H9 (cell line): ENCODE measurements around the gene KIF26A. TPM values are rescaled to one million over a fixed set of nuclear protein-coding genes. Genes with fewer than 3 reads are reported as not detected.

ENCODE experiments used
- DNase-seq: peaks from one replicate; pipeline ENCODE4 v3.0.0-alpha.2; 2017
- H2AFZ ChIP-seq: one replicate; pipeline ENCODE4 v1.6.1; 2013; ENCODE audit warnings: mild to moderate bottlenecking, low read length, control low read depth, moderate library complexity
- H2AK5ac ChIP-seq: 2 replicates; pipeline ENCODE4 v1.6.1; 2013; ENCODE audit warnings: low read length, control low read depth, mixed read lengths; ENCODE audit not compliant: insufficient read length
- H2BK120ac ChIP-seq: one replicate; pipeline ENCODE4 v1.6.1; 2013; ENCODE audit warnings: low read depth, mild to moderate bottlenecking, low read length, control low read depth, inconsistent platforms; ENCODE audit not compliant: poor library complexity, severe bottlenecking
- H2BK12ac ChIP-seq: 2 replicates; pipeline ENCODE4 v1.6.1; 2013; ENCODE audit warnings: low read length, control low read depth, mixed read lengths, low read depth; ENCODE audit not compliant: insufficient read length
- H2BK15ac ChIP-seq: 2 replicates; pipeline ENCODE4 v1.6.1; 2013; ENCODE audit warnings: low read depth, low read length, control low read depth
- H2BK20ac ChIP-seq: one replicate; pipeline ENCODE4 v1.6.1; 2013; ENCODE audit warnings: low read depth, mild to moderate bottlenecking, low read length, control low read depth, inconsistent platforms; ENCODE audit not compliant: poor library complexity, severe bottlenecking
- H2BK5ac ChIP-seq: 2 replicates; pipeline ENCODE4 v1.6.1; 2013; ENCODE audit warnings: low read length, control low read depth, mixed read lengths; ENCODE audit not compliant: insufficient read length
- H3K14ac ChIP-seq: 2 replicates; pipeline ENCODE4 v1.6.1; 2013; ENCODE audit warnings: low read length, control low read depth; ENCODE audit not compliant: insufficient read depth
- H3K18ac ChIP-seq: 2 replicates; pipeline ENCODE4 v1.6.1; 2013; ENCODE audit warnings: low read depth, mild to moderate bottlenecking, mixed read lengths, low read length, control low read depth; ENCODE audit not compliant: insufficient read length
- H3K23ac ChIP-seq: 2 replicates; pipeline ENCODE4 v1.6.1; 2013; ENCODE audit warnings: low read length, control low read depth, mixed read lengths, low read depth; ENCODE audit not compliant: insufficient read length
- H3K23me2 ChIP-seq: 2 replicates; pipeline ENCODE4 v1.6.1; 2013; ENCODE audit warnings: low read depth, mild to moderate bottlenecking, mixed read lengths, low read length, control low read depth; ENCODE audit not compliant: insufficient read length, poor library complexity, severe bottlenecking
- H3K27ac ChIP-seq: 2 replicates; pipeline ENCODE4 v1.5.1; 2013; ENCODE audit warnings: low read length, control low read depth, mixed read lengths, low read depth; ENCODE audit not compliant: insufficient read length
- H3K27me3 ChIP-seq: 2 replicates; pipeline ENCODE4 v1.6.1; 2013; ENCODE audit warnings: low read length, control low read depth, inconsistent platforms; ENCODE audit not compliant: insufficient read depth
- H3K4ac ChIP-seq: 2 replicates; pipeline ENCODE4 v1.6.1; 2013; ENCODE audit warnings: low read depth, mild to moderate bottlenecking, control low read depth, inconsistent platforms, low read length, moderate library complexity
- H3K4me1 ChIP-seq: 2 replicates; pipeline ENCODE4 v1.6.1; 2013; ENCODE audit warnings: low read length, control low read depth, inconsistent platforms; ENCODE audit not compliant: insufficient read depth
- H3K4me2 ChIP-seq: 2 replicates; pipeline ENCODE4 v1.6.1; 2013; ENCODE audit warnings: low read length, control low read depth, mixed read lengths; ENCODE audit not compliant: insufficient read length, insufficient read depth
- H3K56ac ChIP-seq: 2 replicates; pipeline ENCODE4 v1.6.1; 2013; ENCODE audit warnings: low read depth, mild to moderate bottlenecking, mixed read lengths, low read length, control low read depth; ENCODE audit not compliant: insufficient read length
- H3K79me1 ChIP-seq: 2 replicates; pipeline ENCODE4 v1.6.1; 2013; ENCODE audit warnings: low read depth, mild to moderate bottlenecking, moderate library complexity, low read length, control low read depth, inconsistent platforms; ENCODE audit not compliant: insufficient read depth, poor library complexity, severe bottlenecking
- H3K79me2 ChIP-seq: 2 replicates; pipeline ENCODE4 v1.6.1; 2013; ENCODE audit warnings: low read length, control low read depth, inconsistent platforms; ENCODE audit not compliant: insufficient read depth
- H3K9ac ChIP-seq: 2 replicates; pipeline ENCODE4 v1.6.1; 2013; ENCODE audit warnings: low read length, control low read depth, mixed read lengths; ENCODE audit not compliant: insufficient read length; ENCODE audit errors: extremely low read depth
- H3K9me3 ChIP-seq: one replicate; pipeline ENCODE4 v1.6.1; 2013; ENCODE audit warnings: low read depth, low read length, inconsistent platforms; ENCODE audit not compliant: control insufficient read depth
- H3T11ph ChIP-seq: one replicate; pipeline ENCODE4 v1.6.1; 2013; ENCODE audit warnings: mild to moderate bottlenecking, low read length, control low read depth, inconsistent platforms
- H4K20me1 ChIP-seq: one replicate; pipeline ENCODE4 v1.6.1; 2013; ENCODE audit not compliant: control insufficient read depth, insufficient read length, insufficient read depth
- H4K5ac ChIP-seq: 2 replicates; pipeline ENCODE4 v1.6.1; 2013; ENCODE audit warnings: low read depth, mild to moderate bottlenecking, mixed read lengths, low read length, control low read depth; ENCODE audit not compliant: insufficient read length
- H4K8ac ChIP-seq: replicated peaks from 2 replicates; pipeline ENCODE4 v1.6.1; 2013; ENCODE audit warnings: low read length, control low read depth, mixed read lengths, low read depth; ENCODE audit not compliant: insufficient read length
- H4K91ac ChIP-seq: 2 replicates; pipeline ENCODE4 v1.6.1; 2013; ENCODE audit warnings: low read depth, mild to moderate bottlenecking, moderate library complexity, mixed read lengths, low read length, control low read depth; ENCODE audit not compliant: insufficient read length
- H3K27ac Mint-ChIP-seq, 3 experiments: 2 replicates in 2 of 3; 3 replicates in 1 of 3; pipeline ENCODE4 v1.8.0; 2020 to 2021; ENCODE audit warnings: mixed read lengths in 3 of 3, mild to moderate bottlenecking in 1 of 3, moderate library complexity in 1 of 3
- H3K27me3 Mint-ChIP-seq: 2 replicates; pipeline ENCODE4 v1.8.0; 2021; ENCODE audit warnings: low read depth, mild to moderate bottlenecking, moderate library complexity, mixed read lengths
- H3K36me3 Mint-ChIP-seq, 3 experiments: 2 replicates in 2 of 3; 3 replicates in 1 of 3; pipeline ENCODE4 v1.8.0; 2020 to 2021; ENCODE audit warnings: low read depth in 3 of 3, mixed read lengths in 3 of 3; ENCODE audit not compliant: insufficient read depth in 1 of 3
- H3K4me1 Mint-ChIP-seq, 2 experiments: 2 replicates each; pipeline ENCODE4 v1.8.0; 2020; ENCODE audit warnings: mixed read lengths in 2 of 2
- H3K4me3 Mint-ChIP-seq, 2 experiments: 2 replicates in 1 of 2; 3 replicates in 1 of 2; pipeline ENCODE4 v1.8.0; 2020 to 2021; ENCODE audit warnings: mild to moderate bottlenecking in 2 of 2, mixed read lengths in 2 of 2, moderate library complexity in 1 of 2
- H3K9me3 Mint-ChIP-seq, 2 experiments: 2 replicates in 1 of 2; 3 replicates in 1 of 2; pipeline ENCODE4 v1.8.0; 2020; ENCODE audit warnings: mild to moderate bottlenecking in 2 of 2, mixed read lengths in 2 of 2, moderate library complexity in 1 of 2
- WGBS: extraction: QIAGEN DNeasy Blood & Tissue Kit; methylation state at CpG from one replicate; pipeline ENCODE4 v1.1.7; 2013; ENCODE audit warnings: missing lambda C conversion rate, low lambda C conversion rate, mixed read lengths; ENCODE audit not compliant: insufficient read length; ENCODE audit errors: extremely low coverage; 5-methylcytosine and 5-hydroxymethylcytosine counted together
- total RNA-seq: library from RNA; stranded (reverse); gene quantifications from 2 replicates; pipeline ENCODE4 v1.2.1, GENCODE V29; 2021
- TF ChIP-seq, protein P1 (sequence below): fragments of 200-600 bp; sonication (generic); conservative IDR thresholded peaks from 3 replicates; pipeline ENCODE4 v1.8.0; 2021; ENCODE audit warnings: antibody characterized with exemption, mild to moderate bottlenecking

The KIF26A gene
- total RNA-seq, 1 experiment from 2014 or later, result 44.2 TPM

DNA sequence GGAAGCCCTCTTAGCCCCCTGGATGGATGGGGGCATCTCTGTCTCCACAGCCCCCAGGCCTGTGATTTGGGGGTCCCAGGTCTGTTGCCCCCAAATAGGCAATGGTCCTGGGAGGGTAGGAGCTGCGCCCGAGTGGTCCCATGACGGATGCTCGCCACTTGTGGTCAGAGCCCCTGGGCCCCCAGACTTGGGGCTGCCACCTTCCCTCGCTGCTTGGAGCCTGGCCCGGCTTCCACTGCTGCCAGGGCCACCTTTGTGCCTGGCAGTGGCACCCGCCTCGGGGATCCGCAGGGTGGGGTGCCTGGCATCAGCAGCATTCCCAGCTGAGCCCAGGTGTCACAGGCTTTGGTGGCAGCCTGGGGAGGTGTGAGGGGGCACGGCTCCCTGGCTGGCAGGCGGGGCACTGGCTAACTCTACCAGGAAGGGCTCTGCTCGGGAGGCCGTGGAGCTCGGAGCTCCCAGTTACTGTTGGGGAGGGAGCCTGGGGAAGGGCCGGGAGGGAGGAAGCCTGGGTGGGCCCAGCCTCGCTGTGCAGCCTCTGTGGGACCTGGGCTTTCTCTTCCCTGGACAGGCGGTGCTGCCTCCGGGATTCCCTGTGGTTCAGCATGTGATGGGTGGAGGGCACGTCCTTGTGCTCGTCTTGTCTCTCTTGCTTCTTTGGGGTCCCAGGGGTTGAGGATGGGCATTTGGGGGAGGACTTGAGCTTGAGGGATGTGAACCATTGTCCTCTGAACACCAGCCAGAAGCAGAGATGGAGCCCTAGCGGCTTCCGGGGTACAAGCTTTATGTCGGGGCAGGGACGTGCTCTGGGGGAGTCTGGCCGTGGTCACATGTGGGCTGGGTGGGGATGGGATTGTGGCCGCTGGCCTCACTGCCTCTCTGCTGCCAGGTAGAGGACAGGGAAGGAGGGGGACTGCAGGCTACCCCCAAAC, 5.4 kb downstream of the KIF26A start:
- Histone ChIP-seq H2BK15ac (no peak overlapping the region), H3K9ac (no peak overlapping the region), H4K91ac (no peak overlapping the region), H2AK5ac (no peak overlapping the region), H3K4me1 (peaks cover 2% of the 10 kb centered on the region; the same call in 1 of the 2 replicates), H3K79me2 (peaks cover 17% of the 10 kb centered on the region; the same call in 1 of the 2 replicates), H2BK12ac (no peak overlapping the region), H3K27me3 (no peaks in the 10 kb centered on the region), H4K5ac (no peak overlapping the region), H2BK20ac (no peak overlapping the region), H3K4me2 (no peak overlapping the region), H3K4ac (no peak overlapping the region), H2BK5ac (no peak overlapping the region), H3K18ac (no peak overlapping the region), H3K27ac (no peak overlapping the region), H2BK120ac (no peak overlapping the region), H3K56ac (no peak overlapping the region), H3K79me1 (no peaks in the 10 kb centered on the region), H3K9me3 (no peaks in the 10 kb centered on the region), H3K23me2 (peaks cover 11% of the 10 kb centered on the region), H2AFZ (no peak overlapping the region), H3K14ac (no peak overlapping the region), H4K8ac (no peak overlapping the region), H4K20me1 (no peaks in the 10 kb centered on the region), H3K23ac (no peak overlapping the region), H3T11ph (no peak overlapping the region)
- peak; percentile 15 for DNase-seq
- H3K9me3 Mint-ChIP-seq, result no peaks in the 10 kb centered on the region
- peaks cover 38 to 44% of the 10 kb centered on the region in 2 experiments for H3K4me1 Mint-ChIP-seq
- TF ChIP-seq, protein P1, sequence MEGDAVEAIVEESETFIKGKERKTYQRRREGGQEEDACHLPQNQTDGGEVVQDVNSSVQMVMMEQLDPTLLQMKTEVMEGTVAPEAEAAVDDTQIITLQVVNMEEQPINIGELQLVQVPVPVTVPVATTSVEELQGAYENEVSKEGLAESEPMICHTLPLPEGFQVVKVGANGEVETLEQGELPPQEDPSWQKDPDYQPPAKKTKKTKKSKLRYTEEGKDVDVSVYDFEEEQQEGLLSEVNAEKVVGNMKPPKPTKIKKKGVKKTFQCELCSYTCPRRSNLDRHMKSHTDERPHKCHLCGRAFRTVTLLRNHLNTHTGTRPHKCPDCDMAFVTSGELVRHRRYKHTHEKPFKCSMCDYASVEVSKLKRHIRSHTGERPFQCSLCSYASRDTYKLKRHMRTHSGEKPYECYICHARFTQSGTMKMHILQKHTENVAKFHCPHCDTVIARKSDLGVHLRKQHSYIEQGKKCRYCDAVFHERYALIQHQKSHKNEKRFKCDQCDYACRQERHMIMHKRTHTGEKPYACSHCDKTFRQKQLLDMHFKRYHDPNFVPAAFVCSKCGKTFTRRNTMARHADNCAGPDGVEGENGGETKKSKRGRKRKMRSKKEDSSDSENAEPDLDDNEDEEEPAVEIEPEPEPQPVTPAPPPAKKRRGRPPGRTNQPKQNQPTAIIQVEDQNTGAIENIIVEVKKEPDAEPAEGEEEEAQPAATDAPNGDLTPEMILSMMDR, result no peak
- WGBS, result no CpG with 5 or more reads among the region's 26 CpGs
- H3K4me3 Mint-ChIP-seq, result no peak overlapping the region; a peak in 1 of 5 replicates
- H3K27ac Mint-ChIP-seq, result peak overlapping the region in 2 of 3 experiments; percentile 53 to 84; a peak in 1 of 7 replicates
- H3K36me3 Mint-ChIP-seq, result peaks cover 2 to 18% (median 10%) of the 10 kb centered on the region in 3 experiments; a peak in 6 of 7 replicates
- no peaks in the 10 kb centered on the region; the same call in 1 of the 2 replicates for H3K27me3 Mint-ChIP-seq
